Ureter (tissue), 1 donor: ENCODE measurements around the gene GATA1. TPM values are rescaled to one million over a fixed set of nuclear protein-coding genes. Genes with fewer than 3 reads are reported as not detected.

Experiments used
- DNase-seq: peaks from one replicate; pipeline ENCODE4 v3.0.0-alpha.2; 2020; ENCODE audit warnings: low spot score
- total RNA-seq: library from RNA; stranded (reverse); gene quantifications from one replicate; pipeline ENCODE4 v1.2.4, GENCODE V29; 2023
- donor health status: DM: yes; HTN: yes; CAD: no.

GATA1 gene
- total RNA-seq, 1 donor from 2014 or later = not detected

GRCh38 chrX:48785186-48785539 is 1.2 kb upstream of the GATA1 start:
- DNase-seq = no peak

- DNase-seq = no peak
Measured at GRCh38 chrX:48785540-48786214, 713 bp upstream of the GATA1 start.

GRCh38 chrX:48786825-48787504 is 575 bp downstream of the GATA1 start:
- DNase-seq = no peak

- DNase-seq = no peak
Measured at GRCh38 chrX:48787505-48788443, 1.4 kb downstream of the GATA1 start.

GRCh38 chrX:48789366-48790220 is 3.2 kb downstream of the GATA1 start:
- no peak for DNase-seq

GRCh38 chrX:48790477-48790876 is 4.1 kb downstream of the GATA1 start:
- DNase-seq = no peak

GRCh38 chrX:48791063-48791820 is 4.9 kb downstream of the GATA1 start:
- DNase-seq = no peak

GRCh38 chrX:48792219-48792618 is 5.8 kb downstream of the GATA1 start:
- DNase-seq = no peak

- DNase-seq = no peak
Measured at GRCh38 chrX:48793935-48794334, 7.5 kb downstream of the GATA1 start.

- no peak for DNase-seq
Measured at GRCh38 chrX:48794340-48794910, 8.0 kb downstream of the GATA1 start.

- no peak for DNase-seq
Measured at GRCh38 chrX:48794911-48795515, 8.6 kb downstream of the GATA1 start.

GRCh38 chrX:48798318-48798717 is 11.9 kb downstream of the GATA1 start:
- no peak for DNase-seq

GRCh38 chrX:48800574-48801279 is 14.3 kb downstream of the GATA1 start:
- no peak for DNase-seq

GRCh38 chrX:48801280-48802088 is 15.1 kb downstream of the GATA1 start, which contains the start of gene HDAC6:
TSS of gene HDAC6 (plus strand) at chrX:48802067. CDS start at chrX:48802693, 626 bp downstream.
- DNase-seq = peak; percentile 96

- DNase-seq = peak; percentile 89
Measured at GRCh38 chrX:48802089-48802904, 15.9 kb downstream of the GATA1 start.

- no peak for DNase-seq
Measured at GRCh38 chrX:48802905-48803200, 16.5 kb downstream of the GATA1 start.

- no peak for DNase-seq
Measured at GRCh38 chrX:48806081-48806480, 19.7 kb downstream of the GATA1 start.

GRCh38 chrX:48813644-48814043 is 27.3 kb downstream of the GATA1 start:
- DNase-seq = no peak
